Liver (tissue), 9 donors: ENCODE measurements around the gene FTCD. TPM values are rescaled to one million over a fixed set of nuclear protein-coding genes. Genes with fewer than 3 reads are reported as not detected.

Experiments
- DNase-seq: peaks from one replicate; pipeline ENCODE4 v3.0.0-alpha.2; 2017; ENCODE audit warnings: low spot score
- H3K27ac ChIP-seq, 2 donors: one replicate each; pipeline ENCODE4 v1.7.0; 2013; ENCODE audit warnings: inconsistent platforms in 2 of 2, low read length in 2 of 2, control low read depth in 1 of 2, low read depth in 1 of 2, mild to moderate bottlenecking in 1 of 2
- H3K27me3 ChIP-seq, 4 donors: one replicate each; pipeline versions ENCODE4 v1.6.1 to v1.7.0; 2013; ENCODE audit warnings: low read length in 3 of 4, inconsistent platforms in 1 of 4, mild to moderate bottlenecking in 1 of 4, moderate library complexity in 1 of 4; ENCODE audit not compliant: control insufficient read depth in 4 of 4, insufficient read depth in 4 of 4
- H3K36me3 ChIP-seq, 4 donors: one replicate each; pipeline versions ENCODE4 v1.6.1 to v1.7.0; 2013; ENCODE audit warnings: low read length in 3 of 4, mild to moderate bottlenecking in 3 of 4, low read depth in 1 of 4, moderate library complexity in 1 of 4; ENCODE audit not compliant: control insufficient read depth in 4 of 4, insufficient read depth in 3 of 4
- H3K4me1 ChIP-seq, 4 donors: one replicate each; pipeline versions ENCODE4 v1.6.1 to v1.7.0; 2013; ENCODE audit warnings: low read length in 3 of 4, mild to moderate bottlenecking in 3 of 4, moderate library complexity in 1 of 4; ENCODE audit not compliant: control insufficient read depth in 4 of 4, insufficient read depth in 4 of 4
- H3K4me3 ChIP-seq, 3 donors: one replicate each; pipeline versions ENCODE4 v1.6.1 to v1.7.0; 2013; ENCODE audit warnings: low read length in 3 of 3, control low read depth in 1 of 3, low read depth in 1 of 3, mild to moderate bottlenecking in 1 of 3
- H3K9ac ChIP-seq, 2 donors: one replicate each; pipeline ENCODE4 v1.7.0; 2013; ENCODE audit warnings: low read length in 2 of 2, mild to moderate bottlenecking in 2 of 2, moderate library complexity in 2 of 2, control low read depth in 1 of 2, low read depth in 1 of 2
- H3K9me3 ChIP-seq, 4 donors: one replicate each; pipeline versions ENCODE4 v1.6.1 to v1.7.0; 2013; ENCODE audit warnings: low read length in 3 of 4; ENCODE audit not compliant: control insufficient read depth in 4 of 4
- ATF3 ChIP-seq: IDR thresholded peaks from 2 replicates; pipeline ENCODE4 v1.6.1; 2016; ENCODE audit warnings: antibody characterized with exemption
- EGR1 ChIP-seq, 2 donors: IDR thresholded peaks; 2 replicates each; pipeline ENCODE4 v1.6.1; 2016 to 2018; ENCODE audit warnings: antibody characterized with exemption in 2 of 2, low read depth in 2 of 2
- FOXA1 ChIP-seq: IDR thresholded peaks from 2 replicates; pipeline ENCODE4 v1.6.1; 2016; ENCODE audit warnings: antibody characterized with exemption
- FOXA2 ChIP-seq: IDR thresholded peaks from 2 replicates; pipeline ENCODE4 v1.6.1; 2016; ENCODE audit warnings: antibody characterized with exemption
- JUND ChIP-seq, 2 donors: IDR thresholded peaks; 2 replicates each; pipeline ENCODE4 v1.6.1; 2016; ENCODE audit warnings: antibody characterized with exemption in 2 of 2
- MAX ChIP-seq: IDR thresholded peaks from 2 replicates; pipeline ENCODE4 v1.6.1; 2016; ENCODE audit warnings: antibody characterized with exemption
- REST ChIP-seq: IDR thresholded peaks from 2 replicates; pipeline ENCODE4 v1.6.1; 2016; ENCODE audit warnings: antibody characterized with exemption, mild to moderate bottlenecking
- RXRA ChIP-seq, 2 donors: IDR thresholded peaks; 2 replicates each; pipeline ENCODE4 v1.6.1; 2017 to 2018; ENCODE audit warnings: antibody characterized with exemption in 2 of 2, mild to moderate bottlenecking in 1 of 2
- TAF1 ChIP-seq: conservative IDR thresholded peaks from 2 replicates; pipeline ENCODE4 v1.6.1; 2016; ENCODE audit warnings: antibody characterized with exemption, mild to moderate bottlenecking
- ZBTB33 ChIP-seq: IDR thresholded peaks from 2 replicates; pipeline ENCODE4 v1.6.1; 2016; ENCODE audit warnings: antibody characterized with exemption
- WGBS: extraction: QIAGEN DNeasy Blood & Tissue Kit; methylation state at CpG from one replicate; pipeline ENCODE4 v1.1.7; 2013; 5-methylcytosine and 5-hydroxymethylcytosine counted together
- polyA plus RNA-seq, 2 donors: library from polyadenylated mRNA; stranded (reverse) in 1 of 2; unstranded in 1 of 2; fragments of 200-250 nt in 1 of 2; fragments of >200 nt in 1 of 2; fragmentation: Nextera tagmentation in 1 of 2; extraction: Ambion mirVana in 1 of 2; gene quantifications; one replicate each; pipeline versions ENCODE4 v1.2.1 to v1.2.3, GENCODE V29; 2013 to 2015
- total RNA-seq, 2 donors: library from RNA; depleted of rRNA; stranded (reverse); fragments of >200 nt; gene quantifications; one replicate each; pipeline ENCODE4 v1.2.3, GENCODE V29; 2014
- donor health status: healthy.
- donor health status: healthy.
- donor health status: healthy.
- donor health status: healthy.
- donor health status: healthy.

FTCD gene
- total and polyA plus RNA-seq, 4 donors = 130 to 182 (median 173) TPM

- TF ChIP-seq MAX = no peak
- TF ChIP-seq EGR1 (IDR thresholded peaks at IDR 0.05; ENCODE audit: low read depth in 2 of 2) = no peak
- no peak for TF ChIP-seq REST
- no peak for TF ChIP-seq FOXA1
- no peak for TF ChIP-seq TAF1
- TF ChIP-seq ZBTB33 = no peak
- Histone ChIP-seq H3K9me3 (no peaks in the 10 kb centered on the region), H3K36me3 (no peaks in the 10 kb centered on the region), H3K27me3 (no peaks in the 10 kb centered on the region), H3K9ac (no peak overlapping the region), H3K4me3 (no peak overlapping the region), H3K4me1 (peaks cover 0 to 9% (median 0%) of the 10 kb centered on the region in 4 donors), H3K27ac (no peak overlapping the region)
- DNase-seq = peak; percentile 29
- 90% methylated on average over 16 of the region's 16 CpGs for WGBS
These were observed 41.7 kb downstream of the FTCD start for GRCh38 chr21:46113497-46114176.

GRCh38 chr21:46112725-46113215, 42.6 kb downstream of the FTCD start:
- no peaks in the 10 kb centered on the region for H3K27me3 ChIP-seq
- no peaks in the 10 kb centered on the region for H3K36me3 ChIP-seq
- no peak overlapping the region for H3K27ac ChIP-seq
- TF ChIP-seq ATF3 (no peak), MAX (no peak), RXRA (IDR thresholded peaks at IDR 0.05) (no peak), EGR1 (IDR thresholded peaks at IDR 0.05; ENCODE audit: low read depth in 2 of 2) (no peak), FOXA2 (no peak), JUND (IDR thresholded peaks at IDR 0.05) (no peak), REST (no peak), FOXA1 (no peak)
- no peak overlapping the region for H3K9ac ChIP-seq
- H3K9me3 ChIP-seq = no peaks in the 10 kb centered on the region
- DNase-seq = peak; percentile 31
- H3K4me1 ChIP-seq = peaks cover 0 to 9% (median 0%) of the 10 kb centered on the region in 4 donors
- no peak overlapping the region for H3K4me3 ChIP-seq
- WGBS = 82% methylated on average over 20 of the region's 20 CpGs
